Ecto neural progenitor cell (in vitro differentiated cells): ENCODE measurements around the gene GSK3B.

Experiments
- DNase-seq: peaks from one replicate; pipeline ENCODE4 v3.0.0-alpha.2; 2018; ENCODE audit warnings: low spot score

The GSK3B gene

DNA sequence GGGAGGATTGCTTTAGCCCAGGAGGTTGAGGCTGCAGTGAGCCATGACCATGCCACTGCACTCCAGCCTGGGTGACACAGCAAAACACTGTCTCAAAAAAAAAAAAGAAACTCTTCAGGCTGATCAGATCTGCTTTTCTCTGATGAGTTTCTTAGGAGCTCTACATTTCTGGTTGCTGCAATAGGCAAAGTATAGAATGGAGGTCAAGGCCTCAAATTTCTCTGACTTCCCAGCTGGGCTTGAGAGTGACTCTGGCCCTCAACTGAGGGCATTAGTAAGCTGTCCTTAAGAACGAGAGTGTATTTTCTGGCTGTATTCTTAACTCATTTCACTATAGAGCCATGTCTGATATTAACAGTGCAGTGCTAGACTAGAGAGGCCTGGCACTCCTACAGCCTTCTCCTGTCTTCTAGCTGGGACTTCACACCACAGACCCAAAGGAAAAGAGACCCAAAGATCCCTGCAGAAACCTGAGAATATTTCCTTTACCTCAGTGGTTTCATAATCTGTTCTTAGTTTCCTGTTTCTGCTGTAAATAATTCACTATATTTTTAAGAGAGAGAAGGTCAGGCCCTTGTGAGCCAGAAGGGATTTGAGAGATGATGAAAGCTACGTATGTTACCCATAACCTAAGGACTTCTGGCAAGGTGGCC, 314.4 kb downstream of the GSK3B start:
- DNase-seq = no peak

- DNase-seq = no peak
Measured at GRCh38 chr3:119778811-119779210, 315.4 kb downstream of the GSK3B start.

DNA sequence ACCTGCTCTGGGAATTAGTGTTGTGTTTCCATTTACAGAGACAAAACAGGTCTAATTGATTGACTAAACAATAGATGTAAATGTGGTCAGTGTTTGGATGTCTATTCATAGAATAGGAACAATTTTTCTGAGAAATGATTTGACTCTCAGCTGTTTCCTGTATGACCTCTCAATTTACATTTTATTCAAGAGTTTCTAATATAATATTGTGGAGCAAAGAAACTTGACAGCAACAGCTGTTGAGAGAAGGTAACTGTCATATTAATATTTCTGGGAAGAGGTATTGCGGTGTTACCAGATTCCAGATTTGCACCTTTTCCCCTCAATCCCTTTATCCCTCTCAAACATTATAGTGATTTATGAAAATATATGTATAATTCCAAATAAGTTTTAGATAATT, 316.1 kb downstream of the GSK3B start:
- DNase-seq = no peak

DNA sequence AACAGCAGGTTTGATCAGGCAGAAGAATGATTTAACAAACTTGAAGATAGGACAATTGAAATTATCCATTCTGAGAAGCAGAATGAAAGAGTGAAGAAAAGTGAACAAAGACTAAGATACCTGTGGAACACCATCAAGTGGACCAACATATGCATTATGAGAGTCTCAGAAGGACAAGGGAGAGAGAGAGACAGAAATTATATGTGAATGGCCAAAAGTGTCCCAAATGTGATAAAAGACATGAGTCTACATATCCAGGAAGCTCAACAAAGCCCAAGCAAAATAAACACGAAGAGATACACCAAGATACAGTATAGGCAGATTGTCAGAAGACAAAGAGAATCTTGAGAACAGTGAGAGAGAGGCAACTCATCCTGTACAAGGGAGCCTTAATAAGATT, 317.9 kb downstream of the GSK3B start:
- no peak for DNase-seq

DNA sequence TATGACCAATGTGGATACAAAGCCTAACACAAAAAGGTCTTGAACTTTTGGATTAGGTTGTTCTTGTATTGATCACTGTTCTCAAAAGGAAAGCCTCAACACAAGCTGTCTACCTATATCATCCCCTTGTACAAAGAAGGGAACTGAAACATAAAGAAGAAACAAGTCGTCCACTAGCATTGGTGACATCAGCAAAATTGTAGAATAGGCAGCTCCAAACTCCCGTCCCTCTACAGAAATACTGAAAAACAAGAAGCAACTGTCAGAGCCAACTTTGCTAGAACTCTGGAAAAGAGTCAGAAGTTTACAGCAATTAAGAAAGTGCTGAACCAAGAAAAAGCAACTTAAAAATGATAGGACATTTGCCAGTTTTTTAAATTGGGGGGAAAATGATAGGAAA, 319.8 kb downstream of the GSK3B start:
- no peak for DNase-seq
